Upper lobe of left lung (tissue), 6 donors: ENCODE results near the gene MUS81. TPM values are rescaled to one million over a fixed set of nuclear protein-coding genes. Genes with fewer than 3 reads are reported as not detected.

Experiments
- ATAC-seq, 2 donors: fragments of 200-7000 bp; cut with Tn5 transposase; one replicate each; pipeline ENCODE4 v1.9.1; 2022; ENCODE audit warnings: mild to moderate bottlenecking in 2 of 2, moderate library complexity in 2 of 2; ENCODE audit not compliant: low FRiP score in 2 of 2
- DNase-seq, 2 donors: peaks; one replicate each; pipeline ENCODE4 v3.0.0-alpha.2; 2019 to 2020
- H3K27ac ChIP-seq, 4 donors: fragments of 200-600 bp; sonication (generic); one replicate each; pipeline ENCODE4 v1.5.1; 2016 to 2019
- H3K27me3 ChIP-seq, 4 donors: fragments of 200-600 bp; sonication (generic); one replicate each; pipeline ENCODE4 v1.5.1; 2017 to 2019
- H3K36me3 ChIP-seq, 4 donors: fragments of 200-600 bp; sonication (generic); one replicate each; pipeline ENCODE4 v1.5.1; 2016 to 2019
- H3K4me1 ChIP-seq, 4 donors: fragments of 200-600 bp; sonication (generic); one replicate each; pipeline ENCODE4 v1.5.1; 2018 to 2019
- H3K4me3 ChIP-seq, 4 donors: fragments of 200-600 bp; sonication (generic); one replicate each; pipeline ENCODE4 v1.5.1; 2017 to 2019; ENCODE audit warnings: mild to moderate bottlenecking in 2 of 4, moderate library complexity in 1 of 4
- H3K9me3 ChIP-seq, 4 donors: fragments of 200-600 bp; sonication (generic); one replicate each; pipeline ENCODE4 v1.5.1; 2018 to 2019
- CTCF ChIP-seq, 6 experiments: fragments of 450-650 bp in 4 of 6; fragments of 200-600 bp in 2 of 6; sonication (generic) in 2 of 6; IDR thresholded peaks; one replicate each; pipeline ENCODE4 v1.5.1; 2016 to 2019; ENCODE audit warnings: antibody characterized with exemption in 6 of 6
- EP300 ChIP-seq, 4 donors: sonication (generic); formaldehyde crosslinking; IDR thresholded peaks; one replicate each; pipeline ENCODE4 v1.5.1; 2017; ENCODE audit warnings: antibody characterized with exemption in 4 of 4, control low read depth in 2 of 4
- POLR2A ChIP-seq, 4 donors: fragments of 450-650 bp; IDR thresholded peaks; one replicate each; pipeline ENCODE4 v1.5.1; 2016 to 2017; ENCODE audit warnings: antibody characterized with exemption in 4 of 4, mild to moderate bottlenecking in 2 of 4
- POLR2AphosphoS5 ChIP-seq, 2 donors: sonication (generic); formaldehyde crosslinking; IDR thresholded peaks; one replicate each; pipeline ENCODE4 v1.5.1; 2017; ENCODE audit warnings: antibody characterized with exemption in 2 of 2
- WGBS, 2 donors: methylation state at CpG; one replicate each; pipeline ENCODE4 v1.1.5; 2017 to 2018; 5-methylcytosine and 5-hydroxymethylcytosine counted together
- total RNA-seq, 6 donors: library from RNA; depleted of rRNA in 4 of 6; stranded (reverse); fragments of >200 nt in 4 of 6; gene quantifications; one replicate each; pipeline versions ENCODE4 v1.1.0 to v1.2.1, GENCODE V29; 2016 to 2021
- donor health status: DM: no; HTN: no; CAD: no; lungs with moderate emphysema.
- donor health status: DM: no; HTN: yes; CAD: no; lungs with severe emphysema.

The MUS81 gene
- total RNA-seq = 100 to 1,000 TPM in 1 of 6 donors, 10 to 100 TPM in 5; 41.5 to 182 (median 53.3) TPM

GRCh38 chr11:65860278-65861164, at the start of gene MUS81:
MUS81 (plus strand) TSS chr11:65860433; CDS start chr11:65860754, 321 bp downstream.
- ATAC-seq = peak; percentile 81 to 92
- peaks cover 13 to 49% (median 43%) of the 10 kb centered on the region in 4 donors for H3K36me3 ChIP-seq
- peak; percentile 98 for DNase-seq
- whole genome bisulfite sequencing, 2 donors = 1% methylated on average over 15 to 45 of the region's 78 CpGs
- H3K4me1 ChIP-seq = peaks cover 22 to 56% (median 40%) of the 10 kb centered on the region in 4 donors
- TF ChIP-seq CTCF (IDR thresholded peaks at IDR 0.05) (peak; percentile 76 to 96 (median 88)), POLR2AphosphoS5 (IDR thresholded peaks at IDR 0.05) (peak; percentile 82 to 93), EP300 (IDR thresholded peaks at IDR 0.05) (peak in 1 of 4 donors; percentile 33), POLR2A (IDR thresholded peaks at IDR 0.05) (peak in 2 of 4 donors; percentile 71 to 85)
- no peaks in the 10 kb centered on the region for H3K27me3 ChIP-seq
- peak within 1 kb of the TSS; percentile 66 to 98 (median 88) for H3K4me3 ChIP-seq
- H3K9me3 ChIP-seq = no peaks in the 10 kb centered on the region
- peak within 1 kb of the TSS; percentile 90 to 99 (median 96) for H3K27ac ChIP-seq

- DNase-seq = peak in 1 of 2 donors; percentile 79
- no peak overlapping the region for H3K4me3 ChIP-seq
- whole genome bisulfite sequencing, 2 donors = 71 to 77% methylated on average over 16 to 19 of the region's 19 CpGs
- H3K9me3 ChIP-seq = no peaks in the 10 kb centered on the region
- H3K36me3 ChIP-seq = no peaks in the 10 kb centered on the region
- ATAC-seq = peak in 1 of 2 donors; percentile 66
- H3K27ac ChIP-seq = peak overlapping the region in 1 of 4 donors; percentile 49
- TF ChIP-seq POLR2AphosphoS5 (IDR thresholded peaks at IDR 0.05) (no peak), EP300 (IDR thresholded peaks at IDR 0.05) (no peak), POLR2A (IDR thresholded peaks at IDR 0.05) (no peak), CTCF (IDR thresholded peaks at IDR 0.05) (no peak)
- no peaks in the 10 kb centered on the region for H3K27me3 ChIP-seq
- H3K4me1 ChIP-seq = peaks cover 1 to 24% (median 13%) of the 10 kb centered on the region in 4 donors
Measured at GRCh38 chr11:65811764-65812475, 48.3 kb upstream of the MUS81 start.

GRCh38 chr11:65814131-65814985, 45.9 kb upstream of the MUS81 start:
- no peak overlapping the region for H3K4me3 ChIP-seq
- ATAC-seq (peak; percentile 41 to 51), DNase-seq (peak in 1 of 2 donors; percentile 78)
- no peaks in the 10 kb centered on the region for H3K27me3 ChIP-seq
- H3K27ac ChIP-seq = peak overlapping the region in 2 of 4 donors; percentile 32 to 41
- peaks cover 9 to 36% (median 21%) of the 10 kb centered on the region in 4 donors for H3K4me1 ChIP-seq
- no peak for TF ChIP-seq CTCF (IDR thresholded peaks at IDR 0.05)
- peak in 1 of 4 donors; percentile 14 for TF ChIP-seq POLR2A (IDR thresholded peaks at IDR 0.05)
- TF ChIP-seq POLR2AphosphoS5 (IDR thresholded peaks at IDR 0.05) = peak in 1 of 2 donors; percentile 51
- peak in 1 of 4 donors; percentile 86 for TF ChIP-seq EP300 (IDR thresholded peaks at IDR 0.05)
- WGBS, 2 donors = 62 to 64% methylated on average over 17 to 18 of the region's 18 CpGs
- H3K36me3 ChIP-seq = no peaks in the 10 kb centered on the region
- no peaks in the 10 kb centered on the region for H3K9me3 ChIP-seq

GRCh38 chr11:65814986-65815565, 45.2 kb upstream of the MUS81 start:
- Histone ChIP-seq H3K27me3 (no peaks in the 10 kb centered on the region), H3K27ac (peak overlapping the region in 2 of 4 donors; percentile 32 to 41), H3K9me3 (no peaks in the 10 kb centered on the region), H3K36me3 (no peaks in the 10 kb centered on the region), H3K4me1 (peaks cover 9 to 36% (median 21%) of the 10 kb centered on the region in 4 donors), H3K4me3 (no peak overlapping the region)
- no peak for DNase-seq
- ATAC-seq = no peak
- TF ChIP-seq EP300 (IDR thresholded peaks at IDR 0.05) (no peak), POLR2A (IDR thresholded peaks at IDR 0.05) (no peak), CTCF (IDR thresholded peaks at IDR 0.05) (no peak), POLR2AphosphoS5 (IDR thresholded peaks at IDR 0.05) (no peak)
- WGBS, 2 donors = 87 to 91% methylated on average over 16 of the region's 16 CpGs
